DMS153 treated with DMSO at 0.1 percent for 48 hours (cell line): Measurements from ENCODE around the gene TARS1.
A peak's percentile ranks its signal among the peaks of the same experiment; 100 is the strongest.

ENCODE experiments used
- DNase-seq: peaks from one replicate; lab custom pipeline; 2025; ENCODE audit not compliant: unreplicated experiment; lab: John Stamatoyannopoulos, UW

TARS1 gene

GRCh38 chr5:33438996-33439395 is 1.8 kb upstream of the TARS1 start:
- no peak for DNase-seq

GRCh38 chr5:33439905-33440481 is 772 bp upstream of the TARS1 start:
- DNase-seq, result no peak

DNA sequence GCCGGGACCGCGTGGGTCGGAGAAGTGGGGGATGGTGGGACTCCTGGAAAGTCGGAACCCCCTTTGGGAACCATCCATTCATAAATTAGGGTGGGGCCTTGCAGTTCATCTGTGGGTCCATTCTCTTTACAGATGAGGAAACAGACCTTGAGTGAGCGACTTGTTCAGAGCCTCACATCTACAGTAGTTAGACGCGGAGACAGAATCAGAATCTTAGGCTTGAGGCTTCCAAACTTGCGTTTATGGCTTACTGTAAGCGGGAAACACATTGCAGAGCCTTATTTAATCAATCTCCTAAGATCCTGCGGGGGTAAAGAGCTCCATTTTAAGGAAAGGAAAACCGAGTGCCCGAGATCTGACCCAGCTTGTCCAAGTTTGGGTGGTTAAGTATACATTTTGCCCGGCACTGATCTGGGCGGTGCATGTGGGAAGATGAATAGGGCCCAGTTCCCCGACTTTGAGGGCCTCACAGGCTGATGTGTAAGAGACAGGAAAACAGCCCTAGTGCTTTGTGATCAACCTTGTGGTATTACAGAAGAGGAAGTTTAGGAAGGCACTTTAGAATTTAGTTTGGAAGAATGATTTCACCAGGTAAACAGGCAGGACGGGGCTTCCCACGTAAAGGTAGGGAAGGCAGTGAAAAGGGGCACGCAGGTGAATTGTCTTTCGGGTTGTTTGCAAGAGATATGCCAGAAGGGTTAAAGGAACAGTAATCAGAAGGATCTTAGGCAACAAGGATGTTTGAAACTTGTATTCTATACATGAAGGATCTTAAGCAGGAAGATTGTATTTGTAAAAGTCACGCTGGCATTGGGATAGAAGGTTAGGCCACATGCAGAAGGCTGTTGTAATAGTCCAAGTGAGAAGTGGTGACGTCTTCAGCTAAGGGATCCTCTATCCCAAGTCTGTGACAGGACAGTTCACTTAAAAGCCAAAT is 744 bp downstream of the TARS1 start:
- peak; percentile 35 for DNase-seq

DNA sequence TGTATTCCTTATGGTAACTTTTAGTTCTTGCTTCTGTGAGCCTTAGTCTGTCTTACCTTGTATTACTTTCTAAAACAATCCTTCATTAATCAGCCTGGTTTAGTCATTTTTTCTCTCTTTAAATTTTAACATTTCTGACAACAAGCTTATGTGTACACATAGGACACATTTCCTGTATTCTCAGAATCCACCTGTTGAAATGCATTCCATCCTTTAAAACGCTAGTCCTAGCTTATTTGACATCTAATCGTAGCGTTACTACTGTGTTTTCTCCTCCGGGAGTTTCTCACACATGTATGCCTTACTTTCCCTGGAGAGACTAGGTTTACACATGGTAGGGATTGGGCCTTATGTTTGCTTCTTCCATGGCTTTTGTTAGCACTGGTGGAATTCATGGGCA is 3.8 kb downstream of the TARS1 start:
- DNase-seq, result no peak

DNA sequence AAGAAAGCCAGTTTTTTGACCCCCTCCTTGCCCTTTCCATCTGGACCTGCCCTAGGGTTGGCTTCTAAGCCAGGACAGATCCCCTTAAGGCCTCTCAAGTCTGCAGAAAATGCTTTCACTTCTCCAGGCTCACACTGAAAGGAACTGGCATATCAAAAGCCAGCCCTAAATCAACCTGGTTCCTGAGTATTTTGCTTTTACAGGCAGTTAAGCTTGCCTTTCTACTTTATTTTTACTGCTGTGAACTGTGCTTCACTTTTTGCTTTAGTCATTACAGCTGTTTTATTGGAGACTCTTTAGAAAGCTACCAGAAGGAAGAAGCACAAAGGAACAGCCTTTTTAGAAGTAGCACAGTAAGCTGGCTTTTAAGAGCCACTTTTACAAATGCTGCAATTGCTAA is 5.0 kb downstream of the TARS1 start:
- DNase-seq, result no peak

DNA sequence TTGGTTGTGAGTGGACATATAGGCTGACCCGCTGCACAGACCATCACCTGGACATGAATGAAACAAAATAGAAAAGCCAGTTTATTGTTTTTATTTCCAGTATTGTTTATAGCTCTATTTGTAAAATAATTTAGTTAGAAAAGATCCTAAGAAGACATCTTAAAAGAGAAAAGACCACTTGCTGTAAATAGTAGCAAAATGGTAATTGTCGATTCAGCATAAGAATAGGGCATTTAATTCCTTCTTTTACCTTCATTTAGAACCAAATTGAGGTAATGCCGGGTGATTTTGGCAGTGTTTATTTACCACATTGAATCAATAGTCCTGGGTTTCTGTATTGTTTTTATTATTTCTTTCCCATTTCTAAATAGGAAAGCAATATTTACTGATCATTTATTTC is 7.4 kb downstream of the TARS1 start:
- DNase-seq, result no peak

DNA sequence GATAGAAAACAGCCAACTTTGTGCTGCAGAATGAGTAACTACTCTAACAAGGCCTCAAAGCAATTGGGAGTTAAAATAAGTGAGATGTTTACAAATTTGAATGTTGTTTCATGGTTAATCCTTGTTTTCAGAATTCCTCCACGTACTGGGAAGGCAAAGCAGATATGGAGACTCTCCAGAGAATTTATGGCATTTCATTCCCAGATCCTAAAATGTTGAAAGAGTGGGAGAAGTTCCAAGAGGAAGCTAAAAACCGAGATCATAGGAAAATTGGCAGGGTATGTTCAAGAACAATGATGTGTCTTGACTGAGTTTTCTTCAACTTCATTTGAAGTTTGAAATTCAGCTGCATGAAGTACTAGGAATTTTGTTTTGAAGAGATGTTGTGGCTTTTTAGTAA is 16.4 kb downstream of the TARS1 start:
- no peak for DNase-seq

DNA sequence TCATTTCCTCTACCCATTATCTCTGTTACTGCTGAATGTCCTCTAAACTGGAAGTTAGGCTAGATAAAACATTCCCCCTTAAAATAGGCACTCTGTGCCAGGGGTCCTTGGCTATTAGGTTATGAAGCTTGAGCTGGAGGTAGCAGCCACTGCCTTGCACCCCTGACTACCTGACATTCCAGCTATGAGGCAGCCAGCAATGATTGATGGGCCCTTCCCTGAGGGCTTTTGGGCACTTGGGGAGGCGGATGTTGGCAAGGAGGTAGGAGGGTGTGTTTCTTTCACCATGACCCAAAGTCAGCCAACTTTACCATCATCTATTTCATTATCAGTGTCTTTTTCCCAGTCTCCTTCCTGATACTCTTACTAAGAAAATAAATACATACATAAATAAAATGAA is 17.1 kb downstream of the TARS1 start:
- DNase-seq, result no peak

DNA sequence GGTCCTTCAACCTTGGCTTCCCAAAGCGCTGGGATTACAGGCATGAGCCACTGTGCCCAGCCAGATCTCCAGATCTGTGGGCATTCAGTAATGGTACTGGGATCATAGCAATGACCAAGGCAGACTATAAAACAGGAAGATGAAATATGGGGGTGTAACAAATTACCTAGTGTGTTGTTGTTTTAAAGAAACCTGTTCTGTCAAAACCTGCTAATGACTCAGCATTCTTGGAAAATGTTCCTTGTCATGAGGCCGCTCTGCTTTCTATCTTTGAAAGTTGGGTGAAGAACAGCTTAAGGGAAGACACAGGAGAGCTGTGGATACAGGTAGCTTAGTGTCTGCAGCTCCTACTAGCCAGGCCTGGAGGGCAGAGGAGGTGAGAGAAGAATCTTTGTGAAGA is 19.4 kb downstream of the TARS1 start:
- no peak for DNase-seq

GRCh38 chr5:33462456-33462855 is 21.7 kb downstream of the TARS1 start:
- no peak for DNase-seq

GRCh38 chr5:33465120-33465519 is 24.4 kb downstream of the TARS1 start:
- DNase-seq, result no peak

DNA sequence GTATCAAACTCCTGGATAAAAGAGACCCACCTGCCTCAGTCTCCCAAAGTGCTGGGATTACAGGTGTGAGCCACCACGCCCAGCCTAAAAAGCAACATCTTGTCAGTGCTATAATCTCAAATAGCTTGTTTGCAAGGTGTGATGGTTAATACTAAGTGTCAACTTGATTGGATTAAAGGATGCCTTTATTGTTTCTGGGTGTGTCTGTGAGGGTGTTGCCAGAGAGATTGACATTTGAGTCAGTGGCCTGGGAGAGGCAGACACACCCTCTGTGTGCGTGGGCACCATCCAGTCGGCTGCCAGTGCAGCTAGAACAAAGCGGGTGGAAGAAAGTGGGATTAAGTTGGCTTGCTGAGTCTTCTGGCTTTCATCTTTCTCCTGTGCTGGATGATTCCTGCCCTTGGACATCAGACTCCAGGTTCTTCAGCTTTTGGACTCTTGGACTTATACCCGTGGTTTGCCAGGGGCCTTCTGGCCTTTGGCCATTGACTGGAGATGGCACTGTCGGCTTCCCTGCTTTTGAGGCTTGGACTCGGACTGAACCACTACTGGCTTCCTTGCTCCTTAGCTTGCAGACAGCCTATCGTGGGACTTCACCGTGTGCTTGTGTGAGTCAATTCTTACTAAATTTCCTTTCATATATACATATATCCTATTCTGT is 28.1 kb downstream of the TARS1 start:
- DNase-seq, result no peak

GRCh38 chr5:33470544-33470943 is 29.8 kb downstream of the TARS1 start:
- no peak for DNase-seq

DNA sequence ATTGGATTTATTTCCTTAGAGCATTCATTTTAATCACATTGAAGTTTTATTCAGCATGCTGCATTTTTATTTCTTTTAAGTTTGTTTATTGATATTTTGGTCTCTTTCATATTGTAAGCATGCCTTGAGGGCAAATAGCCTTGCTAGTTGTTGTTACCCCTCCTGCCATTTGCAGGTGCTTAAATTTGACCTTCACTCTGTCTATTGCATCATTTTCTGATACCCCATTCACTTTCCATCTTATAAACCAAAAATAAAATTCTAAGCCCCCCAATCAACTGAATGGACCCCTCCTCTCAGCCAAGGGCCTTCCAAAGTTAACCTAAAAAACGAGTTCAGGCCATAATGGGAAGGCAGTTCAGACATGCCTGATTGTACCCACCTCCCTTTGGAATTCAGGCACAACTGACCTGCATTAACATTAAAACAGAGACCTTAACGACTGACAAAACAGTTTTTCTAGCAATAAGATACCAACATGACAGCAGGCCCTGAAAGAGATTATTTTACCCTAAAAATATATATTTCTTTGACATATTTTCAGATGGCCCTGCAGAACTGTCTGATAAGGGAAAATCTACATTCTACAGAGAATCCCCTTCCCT is 32.1 kb downstream of the TARS1 start:
- no peak for DNase-seq

DNA sequence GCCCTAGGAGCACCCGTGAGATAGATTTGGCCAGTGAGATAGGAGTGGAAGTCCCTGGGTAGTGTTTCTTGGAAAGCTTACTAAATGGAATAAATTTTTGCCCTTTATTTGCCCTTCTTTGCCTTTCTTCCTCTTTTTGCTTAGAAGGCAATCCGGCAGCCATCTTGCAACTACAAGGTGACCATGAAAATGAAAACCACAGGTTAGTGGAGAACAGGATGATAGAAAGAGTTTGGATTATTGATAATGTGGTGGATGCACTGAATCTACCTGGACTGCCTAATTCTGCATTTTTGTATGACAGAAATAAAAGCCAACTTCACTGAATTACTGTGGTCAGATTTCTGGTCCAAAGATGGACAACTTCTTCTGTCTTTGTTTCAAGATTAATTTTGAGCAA is 33.2 kb downstream of the TARS1 start:
- DNase-seq, result no peak

DNA sequence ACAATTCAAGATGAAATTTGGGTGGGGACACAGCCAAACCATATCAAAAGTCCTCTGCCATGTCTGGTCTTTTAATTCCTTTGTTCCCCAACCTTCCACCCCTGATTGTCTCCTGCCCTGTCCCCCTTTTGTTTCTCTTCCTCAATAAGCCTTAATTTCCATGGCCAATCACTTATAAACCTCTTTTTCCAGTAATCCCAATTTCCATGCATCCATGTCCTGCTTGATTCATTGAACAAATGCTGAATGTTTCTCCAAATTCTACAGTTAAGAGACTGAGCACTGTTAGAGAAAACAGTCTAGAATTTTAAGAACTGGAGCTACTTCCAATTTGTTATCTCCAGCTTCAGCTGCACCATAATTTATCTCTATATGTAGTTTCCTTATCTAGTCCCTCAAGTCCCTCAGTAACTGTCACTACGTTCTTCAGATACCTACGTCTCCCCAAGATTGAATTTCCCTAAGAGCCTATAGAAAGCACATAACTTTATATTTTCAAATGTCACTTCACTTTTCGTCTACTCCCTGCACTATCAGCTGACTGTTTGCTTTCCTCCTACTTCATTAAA is 34.2 kb downstream of the TARS1 start:
- DNase-seq, result no peak

DNA sequence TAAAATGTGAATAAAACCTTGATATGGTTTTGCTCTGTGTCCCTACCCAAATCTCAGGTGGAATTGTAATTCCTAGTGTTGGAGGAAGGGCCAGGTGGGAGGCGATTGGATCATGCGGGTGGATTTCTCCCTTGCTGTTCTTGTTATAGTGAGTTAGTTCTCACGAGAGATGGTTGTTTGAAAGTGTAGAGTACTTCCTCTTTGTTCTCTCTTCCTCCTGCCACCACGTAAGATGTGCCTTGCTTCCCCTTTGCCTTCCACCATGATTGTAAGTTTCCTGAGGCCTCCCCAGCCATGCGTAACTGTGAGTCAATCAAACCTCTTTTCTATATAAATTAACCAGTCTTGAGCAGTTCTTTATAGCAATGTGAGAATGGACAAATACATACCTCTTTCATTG is 34.9 kb downstream of the TARS1 start:
- no peak for DNase-seq

DNA sequence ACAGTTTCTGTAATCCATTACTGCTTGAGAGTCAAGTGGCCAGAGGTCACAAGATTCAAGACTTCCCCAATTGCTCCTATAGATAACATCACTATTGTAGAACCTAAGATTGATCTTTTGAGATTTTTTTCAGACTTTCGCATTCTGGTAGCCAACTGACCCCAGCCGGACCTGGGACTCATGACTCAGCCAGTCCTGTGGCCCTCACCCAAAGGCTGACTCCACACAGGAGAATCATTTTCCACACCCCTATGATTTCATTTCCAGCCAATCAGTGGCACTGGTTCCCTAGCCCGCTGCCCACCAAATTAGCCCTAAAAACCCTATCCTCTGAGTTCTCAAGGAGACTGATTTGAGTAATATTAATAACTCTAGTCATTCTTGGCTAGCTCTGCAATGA is 36.2 kb downstream of the TARS1 start:
- DNase-seq, result no peak

- no peak for DNase-seq
These were observed 37.1 kb downstream of the TARS1 start for GRCh38 chr5:33477816-33478215.

DNA sequence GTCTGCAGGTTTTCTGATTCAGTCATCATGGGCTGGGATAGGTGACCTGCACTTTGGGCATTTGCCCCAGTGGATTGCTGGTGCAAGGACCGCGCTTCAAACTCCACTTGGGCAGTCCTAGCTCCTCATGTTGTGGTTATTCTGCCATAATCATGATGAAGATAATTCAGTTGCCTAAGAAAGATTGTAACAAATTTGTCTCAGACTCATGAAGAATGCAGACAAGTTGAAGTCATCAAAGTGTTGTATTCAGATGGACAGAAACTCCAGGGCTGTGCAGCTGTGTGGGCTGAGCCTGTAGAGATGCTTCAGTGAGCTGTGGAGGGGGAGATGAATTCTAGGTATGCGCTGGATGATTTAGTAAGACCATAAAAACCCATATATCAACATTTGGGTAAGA is 38.5 kb downstream of the TARS1 start:
- DNase-seq, result no peak

DNA sequence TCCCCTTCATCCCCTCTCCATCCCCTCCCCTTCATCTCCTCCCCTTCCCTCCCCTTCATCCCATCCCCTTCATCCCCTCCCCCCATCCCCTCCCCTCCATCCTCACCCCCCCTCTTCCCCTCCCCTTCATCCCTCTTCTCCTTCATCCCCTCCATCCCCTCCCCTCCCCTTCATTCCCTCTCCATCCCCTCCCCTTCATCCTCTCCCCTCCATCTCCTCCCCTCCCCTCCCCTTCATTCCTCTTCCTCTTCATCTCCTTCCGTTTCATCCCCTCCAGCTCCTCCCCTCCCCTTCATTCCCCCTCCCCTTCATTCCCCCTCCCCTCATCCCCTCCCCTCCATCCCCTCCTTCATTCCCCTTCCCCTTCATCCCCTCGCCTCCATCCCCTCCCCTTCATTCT is 40.1 kb downstream of the TARS1 start:
- no peak for DNase-seq
